Measurements from ENCODE around the gene GABBR2. TPM values are rescaled to one million over a fixed set of nuclear protein-coding genes. Genes with fewer than 3 reads are reported as not detected.

GABBR2 gene
- total RNA-seq, 2 donors from 2014 or later: 1.2 to 1.3 TPM

- H3K27ac ChIP-seq (ENCODE audit: low read depth, low read length): no peak overlapping the region
- no peaks in the 10 kb centered on the region for H3K36me3 Mint-ChIP-seq (ENCODE audit: low read depth)
- DNase-seq: no peak
- H3K9me3 Mint-ChIP-seq: no peaks in the 10 kb centered on the region
- H3K27ac Mint-ChIP-seq: no peak overlapping the region
- H3K36me3 ChIP-seq (ENCODE audit: control insufficient read depth, insufficient read depth, low read length): no peaks in the 10 kb centered on the region
- no peaks in the 10 kb centered on the region for H3K4me1 ChIP-seq (ENCODE audit: control insufficient read depth, insufficient read depth, low read length)
- no peak for TF ChIP-seq CTCF (conservative IDR thresholded peaks at IDR 0.05)
- no peaks in the 10 kb centered on the region for H3K27me3 ChIP-seq (ENCODE audit: control insufficient read depth, insufficient read depth, low read length, poor library complexity, severe bottlenecking)
- no peaks in the 10 kb centered on the region for H3K27me3 Mint-ChIP-seq (ENCODE audit: insufficient read depth)
- H3K4me3 ChIP-seq (ENCODE audit: low read length): no peak overlapping the region
- no peaks in the 10 kb centered on the region for H3K9me3 ChIP-seq (ENCODE audit: control insufficient read depth, low read length)
- 93 to 96% methylated on average over 6 to 12 of the region's 12 CpGs for whole genome bisulfite sequencing, 2 experiments (ENCODE audit: insufficient coverage in 1 of 2, insufficient read length in 1 of 2)
- H3K4me3 Mint-ChIP-seq: no peak overlapping the region
- no peak overlapping the region for H3K9ac ChIP-seq (ENCODE audit: extremely low read depth, low read length, poor library complexity, severe bottlenecking)
- peaks cover 11% of the 10 kb centered on the region for H3K4me1 Mint-ChIP-seq
Measured at GRCh38 chr9:98606730-98607129, 102.0 kb downstream of the GABBR2 start.

GRCh38 chr9:98605116-98605515 lies 103.6 kb downstream of the GABBR2 start:
- Histone ChIP-seq H3K9me3 (ENCODE audit: control insufficient read depth, low read length) (no peaks in the 10 kb centered on the region), H3K36me3 (ENCODE audit: control insufficient read depth, insufficient read depth, low read length) (no peaks in the 10 kb centered on the region), H3K27me3 (ENCODE audit: control insufficient read depth, insufficient read depth, low read length, poor library complexity, severe bottlenecking) (no peaks in the 10 kb centered on the region), H3K27ac (ENCODE audit: low read depth, low read length) (no peak overlapping the region), H3K4me1 (ENCODE audit: control insufficient read depth, insufficient read depth, low read length) (no peaks in the 10 kb centered on the region), H3K9ac (ENCODE audit: extremely low read depth, low read length, poor library complexity, severe bottlenecking) (no peak overlapping the region), H3K4me3 (ENCODE audit: low read length) (no peak overlapping the region)
- no peaks in the 10 kb centered on the region for H3K9me3 Mint-ChIP-seq
- 89 to 95% methylated on average over 7 to 8 of the region's 8 CpGs for WGBS, 2 experiments (ENCODE audit: insufficient coverage in 1 of 2, insufficient read length in 1 of 2)
- H3K4me3 Mint-ChIP-seq: no peak overlapping the region
- DNase-seq: no peak
- no peaks in the 10 kb centered on the region for H3K27me3 Mint-ChIP-seq (ENCODE audit: insufficient read depth)
- peaks cover 9% of the 10 kb centered on the region for H3K4me1 Mint-ChIP-seq
- H3K27ac Mint-ChIP-seq: no peak overlapping the region
- no peak for TF ChIP-seq CTCF (conservative IDR thresholded peaks at IDR 0.05)
- H3K36me3 Mint-ChIP-seq (ENCODE audit: low read depth): no peaks in the 10 kb centered on the region

- Histone ChIP-seq H3K27ac (ENCODE audit: low read depth, low read length) (no peak overlapping the region), H3K27me3 (ENCODE audit: control insufficient read depth, insufficient read depth, low read length, poor library complexity, severe bottlenecking) (no peaks in the 10 kb centered on the region), H3K4me1 (ENCODE audit: control insufficient read depth, insufficient read depth, low read length) (no peaks in the 10 kb centered on the region), H3K4me3 (ENCODE audit: low read length) (no peak overlapping the region), H3K36me3 (ENCODE audit: control insufficient read depth, insufficient read depth, low read length) (no peaks in the 10 kb centered on the region), H3K9me3 (ENCODE audit: control insufficient read depth, low read length) (no peaks in the 10 kb centered on the region), H3K9ac (ENCODE audit: extremely low read depth, low read length, poor library complexity, severe bottlenecking) (no peak overlapping the region)
- H3K9me3 Mint-ChIP-seq: no peaks in the 10 kb centered on the region
- H3K27me3 Mint-ChIP-seq (ENCODE audit: insufficient read depth): no peaks in the 10 kb centered on the region
- no peaks in the 10 kb centered on the region for H3K36me3 Mint-ChIP-seq (ENCODE audit: low read depth)
- peak; percentile 17 for DNase-seq
- H3K4me1 Mint-ChIP-seq: peaks cover 16% of the 10 kb centered on the region
- TF ChIP-seq CTCF (conservative IDR thresholded peaks at IDR 0.05): no peak
- H3K4me3 Mint-ChIP-seq: no peak overlapping the region
- no peak overlapping the region for H3K27ac Mint-ChIP-seq
- WGBS, 2 experiments (ENCODE audit: insufficient coverage in 1 of 2, insufficient read length in 1 of 2): 95% methylated on average over 9 to 13 of the region's 13 CpGs
Measured at GRCh38 chr9:98603821-98604383, 104.8 kb downstream of the GABBR2 start.
